NK-92 treated with Interleukin-12 subunit alpha and Interleukin-12 subunit beta, amount 100 ng/mL, for 24 hours (cell line): ENCODE results near the gene HINFP.

Experiments
- DNase-seq: peaks from one replicate; lab custom pipeline; 2025; lab: John Stamatoyannopoulos, UW

HINFP gene, protein sequence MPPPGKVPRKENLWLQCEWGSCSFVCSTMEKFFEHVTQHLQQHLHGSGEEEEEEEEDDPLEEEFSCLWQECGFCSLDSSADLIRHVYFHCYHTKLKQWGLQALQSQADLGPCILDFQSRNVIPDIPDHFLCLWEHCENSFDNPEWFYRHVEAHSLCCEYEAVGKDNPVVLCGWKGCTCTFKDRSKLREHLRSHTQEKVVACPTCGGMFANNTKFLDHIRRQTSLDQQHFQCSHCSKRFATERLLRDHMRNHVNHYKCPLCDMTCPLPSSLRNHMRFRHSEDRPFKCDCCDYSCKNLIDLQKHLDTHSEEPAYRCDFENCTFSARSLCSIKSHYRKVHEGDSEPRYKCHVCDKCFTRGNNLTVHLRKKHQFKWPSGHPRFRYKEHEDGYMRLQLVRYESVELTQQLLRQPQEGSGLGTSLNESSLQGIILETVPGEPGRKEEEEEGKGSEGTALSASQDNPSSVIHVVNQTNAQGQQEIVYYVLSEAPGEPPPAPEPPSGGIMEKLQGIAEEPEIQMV

DNA sequence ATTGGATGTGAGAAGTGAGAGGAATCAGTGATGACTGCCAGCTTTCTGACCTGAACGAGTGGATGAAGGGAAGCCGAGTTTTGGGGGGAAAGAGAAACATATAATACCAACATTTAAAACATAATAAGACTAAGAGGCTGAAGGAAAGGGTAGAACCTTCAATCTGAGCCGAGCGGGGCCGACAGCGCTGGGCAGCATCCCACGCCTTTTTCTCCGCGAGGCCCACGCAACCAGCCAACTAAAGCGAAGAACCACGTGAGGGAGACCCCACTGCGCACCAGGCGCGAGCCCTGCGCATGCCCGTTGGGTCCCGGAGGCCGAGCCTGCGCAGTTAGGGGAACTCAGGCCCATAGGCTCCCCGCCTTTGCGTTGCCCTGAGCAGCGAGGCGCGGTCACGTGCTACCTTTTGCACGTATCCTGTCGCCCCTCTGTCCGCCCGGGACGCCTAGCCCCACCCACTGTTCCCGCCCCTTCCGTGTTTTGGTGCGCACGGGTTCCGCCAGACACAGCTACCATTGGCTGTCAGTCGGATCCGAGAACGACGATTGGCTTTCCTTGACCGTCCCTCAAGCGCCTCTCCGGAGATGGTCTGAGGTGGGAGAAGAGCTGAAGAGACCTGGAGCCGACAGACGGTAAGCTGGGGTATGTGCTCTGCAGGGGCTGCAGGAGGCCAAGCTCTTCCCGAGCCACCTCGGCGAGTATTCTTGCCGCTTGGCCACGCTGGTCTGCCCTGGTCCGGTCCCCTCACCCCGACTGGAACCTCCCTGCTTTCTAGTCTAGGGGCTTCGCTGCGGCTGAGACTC is at the start of gene HINFP:
TSS of gene HINFP (plus strand) at position 573 of the 803 bp plus-strand sequence. CDS start 5,365 bp downstream, outside the sequence.
- peak; percentile 100 for DNase-seq

DNA sequence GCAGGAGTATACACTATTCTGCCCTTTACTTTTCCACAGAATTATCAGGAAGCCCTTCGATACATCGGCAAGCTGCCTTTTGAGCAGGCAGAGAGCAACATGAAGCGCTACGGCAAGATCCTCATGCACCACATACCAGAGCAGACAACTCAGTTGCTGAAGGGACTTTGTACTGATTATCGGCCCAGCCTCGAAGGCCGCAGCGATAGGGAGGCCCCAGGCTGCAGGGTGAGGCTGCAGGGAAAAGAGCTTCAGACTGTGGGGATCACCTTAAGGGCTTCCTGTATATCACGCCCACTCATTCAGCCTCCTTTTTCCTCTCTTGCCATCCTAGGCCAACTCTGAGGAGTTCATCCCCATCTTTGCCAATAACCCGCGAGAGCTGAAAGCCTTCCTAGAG is 43.5 kb upstream of the HINFP start:
- no peak for DNase-seq

DNA sequence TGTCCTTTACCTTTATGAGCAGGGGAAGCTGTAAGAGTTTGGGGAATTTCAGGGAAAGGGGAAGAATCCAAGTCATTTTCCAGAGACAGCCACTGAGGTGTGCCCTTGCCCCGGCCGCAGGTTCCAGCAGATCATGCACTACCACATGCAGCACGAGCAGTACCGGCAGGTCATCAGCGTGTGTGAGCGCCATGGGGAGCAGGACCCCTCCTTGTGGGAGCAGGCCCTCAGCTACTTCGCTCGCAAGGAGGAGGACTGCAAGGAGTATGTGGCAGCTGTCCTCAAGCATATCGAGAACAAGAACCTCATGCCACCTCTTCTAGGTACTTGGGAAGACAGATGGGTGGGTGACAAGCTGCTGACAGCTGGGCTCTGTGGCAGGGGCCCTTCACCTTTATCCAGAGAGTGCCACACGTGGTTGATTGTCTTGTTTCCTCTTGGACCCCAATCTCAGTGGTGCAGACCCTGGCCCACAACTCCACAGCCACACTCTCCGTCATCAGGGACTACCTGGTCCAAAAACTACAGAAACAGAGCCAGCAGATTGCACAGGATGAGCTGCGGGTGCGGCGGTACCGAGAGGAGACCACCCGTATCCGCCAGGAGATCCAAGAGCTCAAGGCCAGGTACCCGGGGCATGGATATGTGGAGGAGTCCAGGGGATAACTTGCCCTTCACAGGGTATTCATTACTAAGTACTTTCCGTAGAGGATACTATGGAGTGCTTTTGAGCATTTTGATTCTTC is 42.5 kb upstream of the HINFP start:
- no peak for DNase-seq

DNA sequence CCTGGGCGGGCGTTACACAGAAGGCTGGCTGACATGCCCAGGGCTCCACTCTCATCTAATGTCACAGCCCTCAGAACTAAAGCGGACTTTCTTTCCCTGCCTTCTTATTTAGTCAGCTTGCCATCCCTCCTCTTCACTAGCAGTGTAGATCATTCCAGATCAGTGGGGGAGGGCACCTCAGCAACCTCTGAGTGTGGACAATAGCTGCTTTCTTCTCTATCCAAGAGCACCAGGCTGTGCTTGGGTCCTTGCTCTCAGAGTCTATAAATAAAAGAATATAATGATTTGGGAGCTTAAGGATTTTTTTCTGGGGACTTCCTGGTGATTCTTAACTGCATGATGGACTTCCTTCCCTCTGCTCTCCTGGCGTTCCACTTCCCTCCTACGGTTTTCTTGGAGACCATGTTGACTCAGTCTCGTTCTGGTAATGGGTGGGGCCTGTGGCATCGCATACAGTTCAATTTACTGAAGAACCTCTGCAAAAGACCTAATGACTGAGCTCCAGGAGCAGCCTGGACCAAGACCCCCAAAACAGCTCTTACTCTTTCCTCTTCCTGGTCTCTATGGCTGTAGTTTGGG is 39.6 kb upstream of the HINFP start:
- no peak for DNase-seq

DNA sequence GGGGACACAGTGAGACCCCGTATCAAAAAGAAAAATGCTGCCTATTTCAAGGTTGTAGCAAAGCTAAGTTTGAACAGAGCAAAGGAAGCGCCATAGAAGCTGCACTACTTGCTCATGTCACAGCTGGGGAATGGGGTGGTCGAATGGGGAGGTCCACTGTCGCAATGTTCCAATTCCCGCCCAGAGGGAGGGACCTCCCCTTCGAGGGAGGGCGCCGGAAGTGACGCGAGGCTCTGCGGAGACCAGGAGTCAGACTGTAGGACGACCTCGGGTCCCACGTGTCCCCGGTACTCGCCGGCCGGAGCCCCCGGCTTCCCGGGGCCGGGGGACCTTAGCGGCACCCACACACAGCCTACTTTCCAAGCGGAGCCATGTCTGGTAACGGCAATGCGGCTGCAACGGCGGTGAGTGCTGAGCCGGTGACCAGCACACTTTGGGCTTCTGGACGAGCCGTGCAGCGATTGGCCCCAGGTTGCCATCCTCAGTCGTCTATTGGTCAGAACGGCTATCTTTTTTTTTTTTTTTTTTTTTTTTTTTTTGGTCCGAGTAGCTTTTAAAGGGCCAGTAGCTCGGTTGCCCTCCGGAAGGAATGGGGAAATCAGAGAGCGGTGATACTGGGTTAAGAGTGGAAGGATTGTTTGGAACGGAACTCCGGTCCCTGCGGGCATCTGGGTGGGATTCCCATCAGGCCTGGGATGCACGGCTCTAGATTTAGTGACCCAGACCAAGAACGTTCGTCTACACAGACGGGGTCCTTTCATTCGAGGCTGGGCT is 36.5 kb upstream of the HINFP start, which contains the start of gene HMBS:
TSS of gene HMBS (plus strand) at position 219 of the 774 bp plus-strand sequence. CDS start at position 372, 153 bp downstream.
- peak; percentile 91 for DNase-seq

DNA sequence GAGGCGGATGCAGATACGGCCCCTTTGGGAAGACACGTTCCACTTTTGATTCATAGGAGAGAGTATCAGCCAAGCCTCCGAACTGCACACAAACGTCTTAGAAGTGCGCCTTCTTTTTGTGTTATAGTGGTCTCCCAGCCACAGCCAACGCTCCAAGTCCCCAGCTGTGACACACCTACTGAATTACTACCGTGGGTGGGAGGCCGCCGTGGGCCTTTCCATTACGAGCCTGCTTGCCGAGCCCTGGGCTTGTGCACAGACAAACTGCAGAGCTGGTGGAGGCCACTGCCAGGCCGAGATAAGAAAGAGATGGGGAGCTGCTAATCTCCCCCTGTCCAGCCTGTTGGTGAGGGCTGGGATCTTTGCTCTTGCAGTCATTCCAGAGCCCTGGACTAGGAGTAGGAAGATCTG is 35.9 kb upstream of the HINFP start:
- no peak for DNase-seq

DNA sequence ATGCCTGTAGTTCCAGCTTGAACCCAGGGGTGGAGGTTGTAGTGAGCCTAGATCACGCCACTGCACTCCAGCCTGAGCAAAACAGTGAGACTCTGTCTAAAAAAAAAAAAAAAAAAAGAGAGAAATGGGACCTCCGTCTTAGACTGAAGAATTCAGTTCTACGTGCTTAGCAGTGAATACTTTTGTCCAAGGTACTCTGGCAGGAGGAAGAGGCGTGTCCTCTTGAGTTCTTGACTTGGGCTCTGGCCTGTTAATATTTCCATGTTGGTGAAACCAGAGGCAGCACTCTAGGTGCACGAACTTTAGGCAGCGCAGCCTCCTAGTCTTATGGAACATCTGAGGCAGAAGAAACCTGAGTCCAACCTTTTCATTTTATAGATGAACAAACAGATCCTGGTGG is 34.3 kb upstream of the HINFP start:
- no peak for DNase-seq

DNA sequence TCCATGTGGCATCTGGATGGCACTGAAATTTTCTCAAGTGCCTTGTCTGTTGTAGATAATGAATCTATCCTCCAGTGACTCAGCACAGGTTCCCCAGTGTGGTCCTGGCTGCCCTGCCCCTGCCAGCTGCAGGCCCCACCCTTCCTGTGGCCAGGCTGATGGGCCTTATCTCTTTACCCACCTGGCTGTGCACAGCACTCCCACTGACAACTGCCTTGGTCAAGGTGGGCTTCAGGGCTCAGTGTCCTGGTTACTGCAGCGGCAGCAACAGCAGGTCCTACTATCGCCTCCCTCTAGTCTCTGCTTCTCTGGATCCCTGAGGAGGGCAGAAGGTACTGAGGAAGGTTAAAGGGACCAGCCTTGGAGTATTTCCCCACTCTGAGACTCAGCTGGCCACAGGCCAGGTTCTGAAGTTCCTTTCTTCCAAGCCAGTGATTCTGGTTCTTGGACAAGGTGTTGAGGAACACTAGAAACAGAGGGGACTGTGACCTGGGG is 33.6 kb upstream of the HINFP start:
- no peak for DNase-seq

DNA sequence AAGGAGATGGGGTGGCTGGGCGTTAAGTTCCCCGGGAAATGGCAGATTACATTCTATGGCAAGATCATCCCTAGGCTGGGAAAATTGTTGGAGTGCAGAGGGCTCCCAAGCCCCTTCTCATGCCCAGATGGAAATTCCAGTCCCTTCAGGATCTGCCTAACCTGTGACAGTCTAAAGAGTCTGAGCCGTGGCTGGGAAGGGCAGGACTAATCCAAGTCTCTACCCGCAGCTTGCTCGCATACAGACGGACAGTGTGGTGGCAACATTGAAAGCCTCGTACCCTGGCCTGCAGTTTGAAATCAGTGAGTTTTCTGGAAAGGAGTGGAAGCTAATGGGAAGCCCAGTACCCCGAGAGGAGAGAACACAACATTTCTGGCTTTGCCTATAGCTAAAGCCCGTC is 33.0 kb upstream of the HINFP start:
- DNase-seq = no peak

DNA sequence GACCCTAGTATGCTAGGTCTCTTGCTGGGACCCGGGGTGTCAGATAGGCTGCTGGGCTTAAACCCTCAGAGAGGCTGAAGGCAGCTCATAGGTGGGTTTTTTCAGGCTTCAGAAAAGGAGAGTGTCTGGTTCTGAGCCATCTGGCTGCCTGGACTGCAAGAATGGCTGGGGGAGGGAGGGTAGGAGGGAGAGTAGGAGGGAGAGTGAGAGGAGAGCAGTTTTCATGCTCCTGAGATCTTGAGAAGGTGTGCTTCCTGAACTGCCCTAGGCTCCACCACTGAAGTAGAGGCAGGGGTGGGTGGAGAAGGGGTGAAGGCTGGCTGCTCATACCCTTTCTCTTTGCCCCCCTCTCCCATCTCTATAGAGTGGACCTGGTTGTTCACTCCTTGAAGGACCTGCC is 32.1 kb upstream of the HINFP start:
- no peak for DNase-seq

DNA sequence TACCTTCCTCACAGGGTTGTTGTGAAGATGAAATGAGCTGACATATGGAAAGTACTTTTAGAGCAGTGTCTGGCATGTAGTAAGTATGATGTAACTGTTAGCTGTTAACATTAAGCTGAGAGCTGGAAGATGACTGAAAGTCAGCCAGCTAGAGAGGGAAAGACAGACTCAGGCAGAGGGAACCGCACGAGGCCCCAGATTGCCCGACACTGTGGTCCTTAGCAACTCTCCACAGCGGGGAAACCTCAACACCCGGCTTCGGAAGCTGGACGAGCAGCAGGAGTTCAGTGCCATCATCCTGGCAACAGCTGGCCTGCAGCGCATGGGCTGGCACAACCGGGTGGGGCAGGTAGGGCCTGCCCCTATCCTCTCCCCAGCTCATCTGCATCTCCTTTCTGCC is 30.2 kb upstream of the HINFP start:
- DNase-seq = no peak

DNA sequence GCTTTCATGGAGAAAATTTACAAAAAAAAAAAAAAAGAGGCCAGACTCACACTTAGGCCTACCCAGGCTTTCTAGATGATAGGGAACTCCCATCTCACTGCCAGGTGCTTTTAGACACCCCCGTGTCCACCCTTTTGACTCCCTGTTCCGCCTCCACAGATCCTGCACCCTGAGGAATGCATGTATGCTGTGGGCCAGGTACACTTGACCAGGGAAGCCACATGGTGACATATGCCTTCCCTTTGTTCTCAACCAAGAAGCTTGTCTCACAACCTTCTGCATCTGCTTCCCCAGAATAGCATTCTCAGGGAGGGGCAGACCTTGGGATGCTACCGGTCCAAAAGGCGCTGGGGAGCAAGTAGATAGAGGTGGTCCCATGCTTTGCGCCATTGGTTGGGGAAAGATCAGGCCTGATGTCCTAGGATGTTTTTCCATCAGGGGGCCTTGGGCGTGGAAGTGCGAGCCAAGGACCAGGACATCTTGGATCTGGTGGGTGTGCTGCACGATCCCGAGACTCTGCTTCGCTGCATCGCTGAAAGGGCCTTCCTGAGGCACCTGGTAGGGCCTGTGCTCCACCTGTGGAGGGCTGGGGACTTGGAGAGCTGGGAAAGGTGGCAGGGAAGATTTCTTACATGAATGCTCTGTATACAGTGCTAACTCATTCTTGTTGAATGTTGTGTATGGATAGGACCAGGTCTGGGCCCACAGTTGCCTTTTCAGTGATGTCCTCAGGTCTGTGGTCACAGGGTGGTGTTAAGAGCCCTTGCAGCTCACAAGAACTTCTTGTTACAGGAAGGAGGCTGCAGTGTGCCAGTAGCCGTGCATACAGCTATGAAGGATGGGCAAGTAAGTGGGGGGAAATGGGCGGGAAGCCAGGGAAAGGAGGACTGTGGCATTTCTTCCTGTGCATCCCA is 29.2 kb upstream of the HINFP start:
- DNase-seq = no peak

DNA sequence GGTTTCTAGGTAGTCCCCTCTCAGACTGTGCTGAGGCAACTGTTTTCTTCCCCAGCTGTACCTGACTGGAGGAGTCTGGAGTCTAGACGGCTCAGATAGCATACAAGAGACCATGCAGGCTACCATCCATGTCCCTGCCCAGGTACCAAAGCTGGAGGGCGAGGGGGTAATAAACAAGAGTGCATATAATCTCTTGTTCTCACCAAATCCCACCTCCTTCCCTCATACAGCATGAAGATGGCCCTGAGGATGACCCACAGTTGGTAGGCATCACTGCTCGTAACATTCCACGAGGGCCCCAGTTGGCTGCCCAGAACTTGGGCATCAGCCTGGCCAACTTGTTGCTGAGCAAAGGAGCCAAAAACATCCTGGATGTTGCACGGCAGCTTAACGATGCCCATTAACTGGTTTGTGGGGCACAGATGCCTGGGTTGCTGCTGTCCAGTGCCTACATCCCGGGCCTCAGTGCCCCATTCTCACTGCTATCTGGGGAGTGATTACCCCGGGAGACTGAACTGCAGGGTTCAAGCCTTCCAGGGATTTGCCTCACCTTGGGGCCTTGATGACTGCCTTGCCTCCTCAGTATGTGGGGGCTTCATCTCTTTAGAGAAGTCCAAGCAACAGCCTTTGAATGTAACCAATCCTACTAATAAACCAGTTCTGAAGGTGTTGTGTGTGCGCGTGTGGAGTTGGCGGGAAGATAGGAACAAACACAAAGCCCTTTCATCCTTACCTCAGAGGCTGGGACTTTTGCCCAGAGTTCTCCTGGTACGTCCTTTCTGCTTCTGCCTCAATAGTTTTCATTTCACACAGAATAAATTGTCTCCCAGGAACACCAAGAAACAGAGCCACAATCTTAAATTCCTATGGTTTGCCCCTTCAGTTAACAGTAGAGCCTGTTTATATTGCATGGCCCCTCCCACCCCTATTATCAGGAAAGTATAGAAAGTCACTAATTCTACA is 28.2 kb upstream of the HINFP start:
- no peak for DNase-seq

DNA sequence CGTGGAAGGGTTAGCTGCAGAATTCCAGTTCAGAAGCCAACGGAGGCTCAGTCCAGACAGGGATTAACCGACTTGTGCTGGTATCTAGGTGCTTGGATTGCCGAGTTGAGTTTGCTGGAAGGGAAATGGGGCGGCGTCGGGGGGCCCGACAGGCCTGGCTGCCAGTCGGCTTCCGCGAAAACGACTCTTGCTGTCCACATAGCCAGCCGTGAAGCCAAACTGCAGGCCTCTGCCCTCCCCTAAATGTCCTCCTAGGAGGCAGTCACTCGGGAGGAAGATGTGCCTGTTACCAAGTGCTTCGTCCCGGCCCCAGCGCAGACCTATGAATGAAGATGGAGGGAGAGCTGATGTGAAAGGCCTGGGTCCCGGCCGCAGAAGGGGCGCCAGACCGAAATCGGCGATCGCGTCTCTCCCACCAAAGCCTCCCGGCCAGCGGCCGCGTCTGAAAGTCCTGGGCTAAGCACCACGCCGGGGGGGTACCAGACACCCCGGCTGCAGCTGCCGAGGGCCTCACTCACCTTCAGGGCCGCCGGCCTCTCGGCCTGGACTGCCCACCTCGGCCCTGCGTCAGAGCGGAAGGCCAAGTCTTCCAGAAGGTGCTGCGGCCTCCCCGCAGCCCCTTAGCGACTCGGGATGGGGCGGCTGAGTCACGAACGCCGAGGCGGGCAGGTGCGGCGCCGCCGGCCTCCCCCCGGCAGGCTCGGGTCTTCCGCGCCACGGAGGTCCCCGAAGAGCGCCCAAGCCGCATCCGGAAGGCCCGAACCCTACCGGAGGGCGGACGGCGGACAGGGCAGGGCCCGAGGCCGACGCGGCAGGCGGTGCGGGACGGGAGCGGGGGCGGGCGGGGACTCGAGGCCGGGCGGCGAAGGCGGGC is 27.2 kb upstream of the HINFP start:
- DNase-seq = peak; percentile 78

DNA sequence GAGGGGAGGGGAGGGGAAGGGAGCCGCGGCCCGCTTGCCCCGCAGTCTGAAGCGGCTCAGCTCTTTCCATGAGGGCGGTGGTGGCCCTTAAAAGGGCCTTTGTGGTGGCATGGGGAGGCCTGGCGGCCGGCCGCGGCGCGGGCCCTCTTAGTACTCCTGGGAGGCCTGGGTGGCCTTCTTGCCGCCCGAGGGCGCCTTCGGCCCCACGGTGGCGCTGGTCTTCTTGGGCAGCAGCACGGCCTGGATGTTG is 26.6 kb upstream of the HINFP start:
- DNase-seq = peak; percentile 78

DNA sequence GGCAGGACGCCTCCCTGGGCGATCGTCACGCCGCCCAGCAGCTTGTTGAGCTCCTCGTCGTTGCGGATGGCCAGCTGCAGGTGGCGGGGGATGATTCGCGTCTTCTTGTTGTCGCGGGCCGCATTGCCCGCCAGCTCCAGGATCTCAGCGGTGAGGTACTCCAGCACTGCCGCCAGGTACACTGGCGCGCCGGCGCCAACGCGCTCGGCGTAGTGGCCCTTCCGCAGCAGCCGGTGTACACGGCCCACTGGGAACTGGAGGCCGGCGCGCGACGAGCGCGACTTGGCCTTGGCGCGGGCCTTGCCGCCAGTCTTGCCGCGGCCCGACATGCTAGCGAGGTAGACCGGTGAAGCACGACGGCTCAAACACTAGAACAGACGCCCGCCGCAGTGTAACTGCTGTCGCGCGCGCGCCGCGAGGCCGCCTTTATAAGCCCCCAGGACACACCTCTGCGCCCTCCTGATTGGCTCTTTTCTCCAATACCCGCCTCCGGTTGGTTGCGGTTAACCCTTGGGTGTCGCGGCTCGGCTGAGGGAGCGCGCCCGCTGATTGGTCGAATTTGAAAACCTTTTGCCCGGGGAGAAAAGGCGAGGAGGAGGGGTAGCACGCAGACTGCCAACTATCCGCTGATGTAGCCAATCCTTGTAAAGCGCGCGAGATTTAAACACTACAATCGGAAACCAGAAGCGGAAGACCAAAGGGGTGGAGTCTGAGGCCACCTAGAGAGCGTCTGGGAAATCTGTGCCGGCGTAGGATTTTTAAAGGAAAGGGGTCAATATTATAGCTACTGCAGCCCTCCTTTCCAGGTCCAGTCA is 26.1 kb upstream of the HINFP start:
- DNase-seq = peak; percentile 99

DNA sequence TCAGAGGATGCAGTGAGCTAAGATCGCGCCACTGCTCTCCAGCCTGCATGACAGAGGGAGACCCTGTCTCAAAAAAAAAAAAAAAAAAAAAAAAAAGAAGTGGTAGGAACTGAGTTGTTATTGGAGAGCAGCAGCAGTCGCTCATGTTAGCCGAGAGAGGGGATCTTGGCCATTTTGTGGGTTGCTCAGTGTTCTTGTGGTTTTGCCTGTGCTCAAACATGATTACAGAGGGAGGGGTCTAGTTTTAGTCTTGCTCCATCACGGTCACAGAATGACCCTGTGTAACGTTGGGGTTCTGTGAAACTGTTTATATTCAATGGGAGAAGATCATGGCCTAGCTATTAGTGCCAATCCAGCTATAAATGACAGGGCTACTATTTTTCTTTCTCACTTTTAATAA is 21.7 kb upstream of the HINFP start:
- no peak for DNase-seq
